Left ventricle myocardium inferior (tissue), 1 donor: ENCODE data around the gene GTSE1. TPM values are rescaled to one million over a fixed set of nuclear protein-coding genes. Genes with fewer than 3 reads are reported as not detected.

Experiments used
- DNase-seq: peaks from one replicate; pipeline ENCODE4 v3.0.0-alpha.2; 2020
- H3K27ac ChIP-seq: fragments of 200-600 bp; replicated peaks from 2 replicates; pipeline ENCODE4 v1.8.0; 2021
- H3K27me3 ChIP-seq: fragments of 200-600 bp; 2 replicates; pipeline ENCODE4 v1.8.0; 2021; ENCODE audit warnings: low read depth
- H3K36me3 ChIP-seq: fragments of 200-600 bp; 2 replicates; pipeline ENCODE4 v1.8.0; 2021
- H3K4me1 ChIP-seq: fragments of 200-600 bp; 2 replicates; pipeline ENCODE4 v1.8.0; 2021
- H3K4me3 ChIP-seq: fragments of 200-600 bp; 2 replicates; pipeline ENCODE4 v1.8.0; 2021; ENCODE audit warnings: mild to moderate bottlenecking, moderate library complexity
- H3K9me3 ChIP-seq: fragments of 200-600 bp; replicated peaks from 2 replicates; pipeline ENCODE4 v1.8.0; 2021
- intact Hi-C: fragments of 100-400 bp; cut with micrococcal nuclease; formaldehyde crosslinking; loops from one replicate; pipeline ENCODE4 v1.11.0; 2022
- total RNA-seq: library from RNA; stranded (reverse); fragmentation: NEBNext Ultra II Directional; extraction: Animal tissue kit (Norgen Biotek cat#: 25700); gene quantifications from one replicate; pipeline ENCODE4 v1.2.1, GENCODE V29; 2021
- TF ChIP-seq, protein P1 (sequence below): fragments of 200-600 bp; IDR thresholded peaks from 2 replicates; pipeline ENCODE4 v1.8.0; 2021; ENCODE audit warnings: antibody characterized with exemption, mild to moderate bottlenecking, borderline replicate concordance
- donor health status: DM: no; HTN: yes; CAD: no; lungs with severe emphysema.

Gene GTSE1
- total RNA-seq, 1 donor from 2014 or later: 0.25 TPM

DNA sequence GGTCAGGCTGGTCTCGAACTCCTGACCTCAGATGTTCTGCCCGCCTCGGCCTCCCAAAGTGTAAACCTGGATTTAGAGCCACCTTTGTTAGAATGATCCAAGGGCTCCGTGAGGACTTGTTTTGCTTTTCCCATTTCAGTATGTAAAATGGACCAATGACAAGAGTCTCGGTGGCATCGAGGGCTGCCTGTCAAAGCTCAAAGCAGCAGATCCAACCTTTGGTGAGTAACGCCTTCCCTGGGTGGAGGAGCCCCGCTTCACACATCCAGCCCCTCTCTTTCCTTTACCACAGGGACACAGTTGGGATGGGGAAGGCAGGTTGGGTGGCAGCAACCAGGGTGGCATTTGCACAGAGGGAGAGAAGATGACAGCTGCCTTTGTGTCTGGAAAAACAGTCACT lies 24.5 kb upstream of the GTSE1 start:
- Histone ChIP-seq H3K9me3 (no peaks in the 10 kb centered on the region), H3K36me3 (peaks cover 56% of the 10 kb centered on the region), H3K27me3 (no peaks in the 10 kb centered on the region), H3K4me1 (peaks cover 33% of the 10 kb centered on the region), H3K4me3 (no peak overlapping the region), H3K27ac (no peak overlapping the region)
- intact Hi-C loops: no loop called here
- no peak for DNase-seq
- TF ChIP-seq, protein P1, sequence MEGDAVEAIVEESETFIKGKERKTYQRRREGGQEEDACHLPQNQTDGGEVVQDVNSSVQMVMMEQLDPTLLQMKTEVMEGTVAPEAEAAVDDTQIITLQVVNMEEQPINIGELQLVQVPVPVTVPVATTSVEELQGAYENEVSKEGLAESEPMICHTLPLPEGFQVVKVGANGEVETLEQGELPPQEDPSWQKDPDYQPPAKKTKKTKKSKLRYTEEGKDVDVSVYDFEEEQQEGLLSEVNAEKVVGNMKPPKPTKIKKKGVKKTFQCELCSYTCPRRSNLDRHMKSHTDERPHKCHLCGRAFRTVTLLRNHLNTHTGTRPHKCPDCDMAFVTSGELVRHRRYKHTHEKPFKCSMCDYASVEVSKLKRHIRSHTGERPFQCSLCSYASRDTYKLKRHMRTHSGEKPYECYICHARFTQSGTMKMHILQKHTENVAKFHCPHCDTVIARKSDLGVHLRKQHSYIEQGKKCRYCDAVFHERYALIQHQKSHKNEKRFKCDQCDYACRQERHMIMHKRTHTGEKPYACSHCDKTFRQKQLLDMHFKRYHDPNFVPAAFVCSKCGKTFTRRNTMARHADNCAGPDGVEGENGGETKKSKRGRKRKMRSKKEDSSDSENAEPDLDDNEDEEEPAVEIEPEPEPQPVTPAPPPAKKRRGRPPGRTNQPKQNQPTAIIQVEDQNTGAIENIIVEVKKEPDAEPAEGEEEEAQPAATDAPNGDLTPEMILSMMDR: no peak

DNA sequence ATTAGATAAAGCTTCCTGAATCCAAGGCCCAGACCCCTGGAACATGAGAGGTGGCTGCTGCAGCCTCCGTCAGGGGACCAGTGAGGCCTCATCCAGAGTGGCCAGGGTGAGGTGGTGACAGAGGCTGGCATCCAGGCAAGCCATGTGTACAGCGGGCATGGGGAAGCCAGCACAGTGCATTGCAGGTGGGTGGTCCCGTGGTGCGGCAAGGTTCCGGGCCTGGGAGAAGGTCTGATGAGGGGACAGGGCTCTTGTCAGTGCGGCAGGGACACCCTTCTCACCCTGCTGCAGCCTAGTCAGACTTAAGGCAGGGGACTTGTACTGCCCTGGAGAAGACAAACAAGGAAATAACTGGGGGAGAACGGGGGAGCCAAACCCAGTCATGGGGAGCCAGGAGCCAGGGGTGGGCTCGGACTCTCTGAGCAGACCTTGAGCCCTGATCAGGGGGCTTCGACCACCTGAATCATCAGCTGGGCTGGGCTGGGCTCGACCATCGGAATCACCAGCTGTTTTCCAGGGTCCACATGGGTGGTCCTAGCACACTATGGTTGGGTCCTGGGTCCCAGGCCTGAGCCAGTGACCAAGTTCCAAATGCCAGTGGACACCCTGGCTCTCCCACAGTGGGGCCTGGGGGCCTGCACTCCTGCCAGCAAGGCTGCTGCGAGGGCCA lies 23.8 kb upstream of the GTSE1 start:
- TF ChIP-seq, protein P1: no peak
- DNase-seq: no peak
- H3K36me3 ChIP-seq: peaks cover 63% of the 10 kb centered on the region
- H3K4me3 ChIP-seq: no peak overlapping the region
- no peak overlapping the region for H3K27ac ChIP-seq
- intact Hi-C loops: no loop called here
- H3K9me3 ChIP-seq: no peaks in the 10 kb centered on the region
- H3K27me3 ChIP-seq: no peaks in the 10 kb centered on the region
- H3K4me1 ChIP-seq: peaks cover 28% of the 10 kb centered on the region

DNA sequence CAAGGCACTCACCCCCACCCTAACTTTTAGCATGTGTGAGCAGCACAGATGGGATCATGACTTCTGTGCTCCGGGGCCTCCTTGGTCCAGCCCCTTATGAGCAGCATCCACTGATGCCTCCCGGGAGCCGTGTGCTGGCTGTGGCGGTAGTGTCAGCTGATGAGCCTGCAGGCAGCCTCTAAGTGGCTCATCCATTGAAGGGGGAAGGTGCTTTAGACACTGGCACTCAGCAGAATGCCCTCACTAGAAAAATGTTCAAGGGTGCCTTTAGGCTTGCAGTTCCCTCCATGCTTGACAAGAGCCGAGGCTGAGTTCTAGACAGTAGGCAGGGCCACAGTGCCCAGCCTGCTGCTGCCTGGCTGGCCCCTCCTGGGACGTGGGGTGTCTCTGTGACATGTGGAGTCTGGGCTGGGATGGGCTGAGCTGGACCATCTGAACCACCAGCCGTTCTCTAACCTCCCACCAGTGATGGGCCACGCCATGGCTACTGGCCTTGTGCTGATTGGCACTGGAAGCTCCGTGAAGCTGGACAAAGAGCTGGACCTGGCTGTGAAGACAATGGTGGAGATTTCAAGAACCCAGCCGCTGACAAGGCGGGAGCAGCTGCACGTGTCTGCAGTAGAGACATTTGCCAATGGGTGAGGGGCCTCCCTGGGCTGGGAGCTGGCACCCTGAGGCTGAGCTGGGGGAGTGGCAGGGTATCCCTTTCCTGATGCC lies 23.1 kb upstream of the GTSE1 start:
- Histone ChIP-seq H3K9me3 (no peaks in the 10 kb centered on the region), H3K27me3 (no peaks in the 10 kb centered on the region), H3K4me1 (peaks cover 21% of the 10 kb centered on the region), H3K36me3 (peaks cover 70% of the 10 kb centered on the region), H3K4me3 (no peak overlapping the region), H3K27ac (no peak overlapping the region)
- TF ChIP-seq, protein P1: no peak
- no peak for DNase-seq
- intact Hi-C loops: no loop called here

DNA sequence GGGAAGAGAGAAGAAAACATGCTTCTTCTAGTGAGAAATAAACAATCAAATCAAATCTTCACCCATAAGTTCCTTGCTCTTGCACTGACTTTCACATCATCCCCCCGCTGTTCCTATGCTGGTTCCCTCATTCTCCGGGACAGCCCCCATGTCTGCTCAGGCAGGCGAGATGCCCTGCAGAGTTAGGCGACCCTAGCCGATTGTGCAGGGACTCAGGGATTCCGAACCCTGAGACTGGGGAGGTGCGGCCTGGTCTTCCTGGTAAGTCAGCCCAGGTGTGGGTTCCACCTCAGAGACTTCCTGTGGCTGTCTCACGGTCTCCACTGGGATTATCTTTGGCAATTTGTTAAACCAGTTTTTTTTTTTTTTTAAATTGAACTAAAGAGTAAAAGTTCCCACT lies 22.3 kb upstream of the GTSE1 start:
- peaks cover 78% of the 10 kb centered on the region for H3K36me3 ChIP-seq
- no peaks in the 10 kb centered on the region for H3K27me3 ChIP-seq
- DNase-seq: no peak
- TF ChIP-seq, protein P1: no peak
- no peaks in the 10 kb centered on the region for H3K9me3 ChIP-seq
- intact Hi-C loops: no loop called here
- no peak overlapping the region for H3K27ac ChIP-seq
- no peak overlapping the region for H3K4me3 ChIP-seq
- H3K4me1 ChIP-seq: peaks cover 21% of the 10 kb centered on the region

DNA sequence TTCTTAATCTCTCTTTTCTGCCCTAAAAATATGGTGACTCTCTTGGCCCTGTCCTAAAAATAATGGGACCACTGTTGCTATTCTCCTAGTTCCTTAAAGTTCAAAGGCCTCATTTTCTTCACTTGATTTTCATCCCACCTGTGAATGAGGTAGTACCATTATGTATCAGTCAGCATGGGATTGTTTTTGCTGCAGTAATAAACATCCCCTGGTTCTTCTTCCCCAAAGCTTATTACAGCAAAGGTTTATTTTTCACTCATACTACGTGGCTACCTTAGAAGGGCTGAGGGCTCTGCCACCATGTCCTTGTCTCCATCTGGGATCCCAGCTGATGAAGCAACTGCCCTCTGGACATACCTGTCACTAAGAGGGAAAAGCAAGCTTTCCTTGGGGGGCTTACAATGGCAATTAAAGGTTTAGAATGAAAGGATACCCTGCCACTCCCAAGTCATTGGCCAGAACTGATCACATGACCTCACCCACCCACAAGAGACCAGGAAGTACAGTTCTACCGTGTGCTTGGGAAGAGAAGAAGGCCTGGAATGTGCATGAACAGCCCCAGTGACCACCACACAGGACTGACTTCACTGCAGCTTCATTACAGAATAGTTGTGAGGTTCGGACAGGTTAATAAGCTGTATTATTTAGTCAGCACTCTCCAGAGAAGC lies 21.1 kb upstream of the GTSE1 start:
- Histone ChIP-seq H3K27me3 (no peaks in the 10 kb centered on the region), H3K4me3 (no peak overlapping the region), H3K4me1 (peaks cover 23% of the 10 kb centered on the region), H3K36me3 (peaks cover 90% of the 10 kb centered on the region), H3K9me3 (no peaks in the 10 kb centered on the region), H3K27ac (no peak overlapping the region)
- no peak for DNase-seq
- TF ChIP-seq, protein P1: no peak
- intact Hi-C loops: no loop called here
